Spleen (tissue), 11 donors: ENCODE measurements around the gene MLLT10. TPM values are rescaled to one million over a fixed set of nuclear protein-coding genes. Genes with fewer than 3 reads are reported as not detected.

Source experiments
- DNase-seq: peaks from one replicate; pipeline ENCODE4 v3.0.0-alpha.2; 2020
- H3K27ac ChIP-seq, 8 donors: fragments of 200-600 bp; sonication (generic) in 7 of 8; 1 replicate in 4 of 8; 2 replicates in 4 of 8; pipeline versions ENCODE4 v1.5.0 to v1.8.0; 2016 to 2021; ENCODE audit warnings: inconsistent platforms in 4 of 8, mild to moderate bottlenecking in 4 of 8, moderate library complexity in 1 of 8
- H3K27me3 ChIP-seq, 7 donors: fragments of 200-600 bp; sonication (generic) in 6 of 7; replicated peaks in 1 of 7; 1 replicate in 4 of 7; 2 replicates in 3 of 7; pipeline versions ENCODE4 v1.5.0 to v1.8.0; 2016 to 2021; ENCODE audit warnings: inconsistent platforms in 3 of 7, mild to moderate bottlenecking in 1 of 7
- H3K36me3 ChIP-seq, 6 donors: fragments of 200-600 bp; sonication (generic) in 5 of 6; 1 replicate in 4 of 6; 2 replicates in 2 of 6; pipeline versions ENCODE4 v1.5.0 to v1.8.0; 2016 to 2021; ENCODE audit warnings: inconsistent platforms in 2 of 6
- H3K4me1 ChIP-seq, 6 donors: fragments of 200-600 bp; sonication (generic) in 5 of 6; 1 replicate in 3 of 6; 2 replicates in 3 of 6; pipeline versions ENCODE4 v1.5.0 to v1.8.0; 2016 to 2021; ENCODE audit warnings: inconsistent platforms in 3 of 6
- H3K4me3 ChIP-seq, 8 donors: fragments of 200-600 bp; sonication (generic) in 7 of 8; 1 replicate in 4 of 8; 2 replicates in 4 of 8; pipeline versions ENCODE4 v1.5.0 to v1.8.0; 2016 to 2021; ENCODE audit warnings: inconsistent platforms in 4 of 8, mild to moderate bottlenecking in 4 of 8, moderate library complexity in 2 of 8
- H3K9me3 ChIP-seq, 8 donors: fragments of 200-600 bp; sonication (generic) in 7 of 8; 1 replicate in 4 of 8; 2 replicates in 4 of 8; pipeline versions ENCODE4 v1.5.0 to v1.8.0; 2016 to 2021; ENCODE audit warnings: inconsistent platforms in 4 of 8
- CTCF ChIP-seq, 11 experiments: fragments of 200-600 bp in 7 of 11; fragments of 450-650 bp in 4 of 11; sonication (generic) in 4 of 11; IDR thresholded peaks in 8 of 11; conservative IDR thresholded peaks in 3 of 11; 1 replicate in 7 of 11; 2 replicates in 4 of 11; pipeline versions ENCODE4 v1.4.0 to v1.8.0; 2016 to 2021; ENCODE audit warnings: antibody characterized with exemption in 11 of 11, inconsistent platforms in 4 of 11, mild to moderate bottlenecking in 1 of 11
- POLR2A ChIP-seq, 3 donors: fragments of 450-650 bp; IDR thresholded peaks; one replicate each; pipeline ENCODE4 v1.5.1; 2017; ENCODE audit warnings: antibody characterized with exemption in 3 of 3, mild to moderate bottlenecking in 1 of 3
- POLR2AphosphoS5 ChIP-seq, 3 donors: sonication (generic); formaldehyde crosslinking; IDR thresholded peaks; one replicate each; pipeline ENCODE4 v1.5.1; 2017; ENCODE audit warnings: antibody characterized with exemption in 3 of 3
- WGBS, 5 donors: extraction: QIAGEN DNeasy Blood & Tissue Kit in 3 of 5; methylation state at CpG; one replicate each; pipeline versions ENCODE4 v1.1.5 to v1.1.7; 2013 to 2018; 5-methylcytosine and 5-hydroxymethylcytosine counted together
- intact Hi-C: fragments of 100-400 bp; cut with DNase I; formaldehyde crosslinking; loops from one replicate; pipeline ENCODE4 v1.15.0; 2023; ENCODE audit warnings: low total_unique reads
- polyA plus RNA-seq, 3 donors: library from polyadenylated mRNA; stranded (reverse); fragments of 200-250 nt; gene quantifications; one replicate each; pipeline ENCODE4 v1.2.1, GENCODE V29; 2013
- total RNA-seq, 7 donors: library from RNA; depleted of rRNA in 3 of 7; stranded (reverse); fragments of >200 nt in 3 of 7; fragmentation: NEBNext Ultra II Directional in 4 of 7; extraction: Animal tissue kit (Norgen Biotek cat#: 25700) in 4 of 7; gene quantifications; one replicate each; pipeline versions ENCODE4 v1.1.0 to v1.2.1, GENCODE V29; 2016 to 2021
- donor health status: healthy with polysubstance abuse.
- donor health status: DM: no; HTN: no; CAD: no; lungs with moderate emphysema.
- donor health status: DM: no; HTN: no; CAD: no.
- donor health status: Bipolar disorder and iron deficiency.
- donor health status: healthy.
- donor health status: DM: no; HTN: no; CAD: no.
- donor health status: DM: yes; HTN: yes; CAD: no.

Gene MLLT10
- total and polyA plus RNA-seq, 10 donors, result 9.5 to 58.1 (median 43.0) TPM

- Histone ChIP-seq H3K4me3 (peak overlapping the region in 7 of 8 donors; percentile 1 to 75 (median 58)), H3K9me3 (no peaks in the 10 kb centered on the region), H3K27me3 (peaks cover 0 to 99% (median 72%) of the 10 kb centered on the region in 7 donors), H3K27ac (peak overlapping the region in 6 of 8 donors; percentile 50 to 73 (median 68)), H3K4me1 (peaks cover 12 to 56% (median 46%) of the 10 kb centered on the region in 6 donors), H3K36me3 (no peaks in the 10 kb centered on the region)
- no peak for DNase-seq
- intact Hi-C loops, result no loop called here
- 9 to 14% (median 10%) methylated on average over 13 of the region's 13 CpGs for WGBS, 5 donors
- TF ChIP-seq POLR2A (IDR thresholded peaks at IDR 0.05) (no peak), POLR2AphosphoS5 (IDR thresholded peaks at IDR 0.05) (no peak), CTCF (IDR thresholded peaks at IDR 0.05 in 8 of 11, conservative IDR thresholded peaks at IDR 0.05 in 3 of 11) (no peak)
Measured at GRCh38 chr10:21518149-21518640, 15.8 kb upstream of the MLLT10 start.

- DNase-seq, result no peak
Measured at GRCh38 chr10:21518641-21519396, 15.2 kb upstream of the MLLT10 start.

DNA sequence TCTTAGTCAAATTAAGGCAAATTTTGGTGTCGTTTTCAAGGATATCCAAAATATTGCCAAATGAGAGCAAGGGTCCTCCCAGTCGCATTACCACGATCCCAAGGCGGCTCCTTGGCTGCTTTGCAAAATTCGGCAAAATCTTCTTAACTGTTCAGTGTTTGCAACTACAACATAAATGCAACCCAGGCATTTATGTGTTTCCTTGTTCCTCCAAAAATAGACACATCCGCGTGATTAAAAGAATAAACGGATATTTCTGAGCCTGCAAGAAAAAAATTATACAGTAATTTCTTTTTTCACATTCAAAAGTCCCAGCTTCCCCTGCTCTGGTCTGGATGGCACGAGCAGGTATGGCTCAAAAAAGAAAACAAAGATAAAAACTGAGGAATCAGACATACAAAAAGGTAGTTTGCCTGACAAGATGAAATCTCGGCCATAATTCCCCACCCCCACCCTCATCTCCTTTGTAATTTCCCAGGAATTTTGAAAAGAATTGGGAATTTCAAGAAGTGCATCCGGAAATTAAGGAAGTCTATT is 14.6 kb upstream of the MLLT10 start:
- 7 to 10% (median 8%) methylated on average over 11 of the region's 11 CpGs for WGBS, 5 donors
- H3K4me1 ChIP-seq, result peaks cover 12 to 65% (median 46%) of the 10 kb centered on the region in 6 donors
- H3K27me3 ChIP-seq, result peaks cover 0 to 99% (median 61%) of the 10 kb centered on the region in 7 donors
- TF ChIP-seq CTCF (IDR thresholded peaks at IDR 0.05 in 8 of 11, conservative IDR thresholded peaks at IDR 0.05 in 3 of 11), result no peak
- H3K27ac ChIP-seq, result peak overlapping the region in 6 of 8 donors; percentile 61 to 73 (median 68)
- H3K36me3 ChIP-seq, result no peaks in the 10 kb centered on the region
- no peaks in the 10 kb centered on the region for H3K9me3 ChIP-seq
- H3K4me3 ChIP-seq, result peak overlapping the region in 7 of 8 donors; percentile 1 to 75 (median 58)
- no peak for DNase-seq
- intact Hi-C loops, result no loop called here

More at GRCh38 chr10:21518641-21519396, 15.2 kb upstream of the MLLT10 start:
- 8 to 12% (median 9%) methylated on average over 16 of the region's 16 CpGs for WGBS, 5 donors
- H3K4me1 ChIP-seq, result peaks cover 12 to 58% (median 46%) of the 10 kb centered on the region in 6 donors
- peak overlapping the region in 7 of 8 donors; percentile 1 to 75 (median 58) for H3K4me3 ChIP-seq
- intact Hi-C loops, result no loop called here
- peak overlapping the region in 6 of 8 donors; percentile 51 to 73 (median 68) for H3K27ac ChIP-seq
- H3K9me3 ChIP-seq, result no peaks in the 10 kb centered on the region
- TF ChIP-seq POLR2AphosphoS5 (IDR thresholded peaks at IDR 0.05) (no peak), CTCF (IDR thresholded peaks at IDR 0.05 in 8 of 11, conservative IDR thresholded peaks at IDR 0.05 in 3 of 11) (no peak), POLR2A (IDR thresholded peaks at IDR 0.05) (no peak)
- H3K36me3 ChIP-seq, result no peaks in the 10 kb centered on the region
- peaks cover 0 to 99% (median 65%) of the 10 kb centered on the region in 7 donors for H3K27me3 ChIP-seq

DNA sequence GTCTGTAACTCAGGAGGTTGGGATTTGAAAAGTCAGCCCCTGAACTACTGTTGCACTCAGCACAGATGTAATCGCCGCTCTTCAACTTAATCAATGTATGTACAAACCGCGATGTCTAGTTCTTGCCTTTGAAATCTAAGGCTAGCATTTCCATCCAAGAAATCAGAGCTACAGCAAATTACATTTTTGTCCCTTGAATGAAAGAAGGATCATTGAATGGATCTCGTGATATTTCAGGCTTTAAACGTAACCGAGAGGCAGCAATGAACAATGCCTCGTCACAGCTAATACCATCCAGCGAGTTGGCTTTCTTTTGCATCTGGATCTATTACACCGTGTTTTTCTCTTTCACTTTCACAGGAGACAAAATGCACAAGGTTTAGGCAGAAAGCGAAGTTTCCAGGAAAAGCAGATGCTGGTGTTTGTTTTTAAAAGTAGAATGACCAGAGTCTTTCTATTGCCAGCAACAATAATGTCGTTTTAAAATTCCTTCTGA is 14.0 kb upstream of the MLLT10 start:
- H3K27me3 ChIP-seq, result peaks cover 0 to 99% (median 56%) of the 10 kb centered on the region in 7 donors
- peak overlapping the region in 7 of 8 donors; percentile 0 to 75 (median 58) for H3K4me3 ChIP-seq
- no peaks in the 10 kb centered on the region for H3K9me3 ChIP-seq
- H3K27ac ChIP-seq, result peak overlapping the region in 7 of 8 donors; percentile 43 to 73 (median 68)
- WGBS, 5 donors, result 3 to 8% (median 6%) methylated on average over 12 of the region's 12 CpGs
- H3K4me1 ChIP-seq, result peaks cover 13 to 70% (median 49%) of the 10 kb centered on the region in 6 donors
- DNase-seq, result no peak
- intact Hi-C loops, result no loop called here
- no peaks in the 10 kb centered on the region for H3K36me3 ChIP-seq
- TF ChIP-seq CTCF (IDR thresholded peaks at IDR 0.05 in 8 of 11, conservative IDR thresholded peaks at IDR 0.05 in 3 of 11) (no peak), POLR2AphosphoS5 (IDR thresholded peaks at IDR 0.05) (no peak), POLR2A (IDR thresholded peaks at IDR 0.05) (no peak)
